Endothelial cell of umbilical vein (primary cell): ENCODE results near the gene BCAN. TPM values are rescaled to one million over a fixed set of nuclear protein-coding genes. Genes with fewer than 3 reads are reported as not detected.

Source experiments
- BruUV-seq: library from RNA; stranded (reverse); fragments of 400-500 nt; replicated peaks from 2 replicates; lab custom pipeline; 2021; lab: Mats Ljungman, UMichigan
- CTCF ChIA-PET: fragments of 300-600, 350-600 bp; sonication (Branson Sonifier 250); formaldehyde crosslinking; loops from one replicate; lab custom pipeline; 2021; ENCODE audit warnings: antibody characterized with exemption, inconsistent platforms; lab: Charles Lee
- POLR2A ChIA-PET: fragments of 300-600, 350-600 bp; sonication (Branson Sonifier 250); formaldehyde crosslinking; loops from one replicate; lab custom pipeline; 2021; ENCODE audit warnings: antibody characterized with exemption, inconsistent platforms; lab: Charles Lee
- DNase-seq: peaks from one replicate; pipeline ENCODE4 v3.0.0-alpha.2; 2011; ENCODE audit warnings: low read depth, low spot score
- FAIRE-seq: peaks from 2 replicates; lab custom pipeline; 2011; peaks lifted over from hg19 to GRCh38; lab: Jason Lieb, UNC
- H2AFZ ChIP-seq: 2 replicates; pipeline ENCODE4 v1.6.0; 2012; ENCODE audit warnings: low read depth, low read length, control low read depth, inconsistent platforms
- H3K27ac ChIP-seq: 2 replicates; pipeline ENCODE4 v1.5.1; 2011; ENCODE audit warnings: low read depth, mild to moderate bottlenecking, control low read depth, low read length, moderate library complexity; ENCODE audit not compliant: insufficient read depth
- H3K27me3 ChIP-seq, 2 experiments: 2 replicates each; pipeline versions ENCODE4 v1.6.0 to v1.6.1; 2011; ENCODE audit warnings: low read length in 2 of 2, mixed read lengths in 1 of 2; ENCODE audit not compliant: control insufficient read depth in 2 of 2, insufficient read depth in 2 of 2
- H3K36me3 ChIP-seq, 2 experiments: 2 replicates in 1 of 2; 3 replicates in 1 of 2; pipeline ENCODE4 v1.5.1; 2011; ENCODE audit warnings: low read length in 2 of 2, mild to moderate bottlenecking in 1 of 2, moderate library complexity in 1 of 2; ENCODE audit not compliant: control insufficient read depth in 2 of 2, insufficient read depth in 2 of 2; ENCODE audit errors: extremely low read depth in 1 of 2
- H3K4me1 ChIP-seq: 3 replicates; pipeline ENCODE4 v1.5.1; 2011; ENCODE audit warnings: mild to moderate bottlenecking, low read length; ENCODE audit not compliant: control insufficient read depth, insufficient read depth; ENCODE audit errors: extremely low read depth
- H3K4me2 ChIP-seq: 2 replicates; pipeline ENCODE4 v1.6.1; 2011; ENCODE audit warnings: low read length, control low read depth, mixed read lengths; ENCODE audit not compliant: insufficient read depth
- H3K4me3 ChIP-seq, 3 experiments: fragments of 200-600 bp in 1 of 3; sonication (generic), shearing (Covaris generic) in 1 of 3; replicated peaks in 1 of 3; 2 replicates each; pipeline ENCODE4 v1.5.1; 2011 to 2016; ENCODE audit warnings: control low read depth in 3 of 3, low read length in 3 of 3, mild to moderate bottlenecking in 2 of 3, inconsistent platforms in 1 of 3, low read depth in 1 of 3, moderate library complexity in 1 of 3; ENCODE audit not compliant: insufficient read depth in 1 of 3
- H3K79me2 ChIP-seq: 2 replicates; pipeline ENCODE4 v1.6.0; 2012; ENCODE audit warnings: low read length, inconsistent platforms; ENCODE audit not compliant: control insufficient read depth, insufficient read depth
- H3K9ac ChIP-seq: replicated peaks from 2 replicates; pipeline ENCODE3; 2011; ENCODE audit warnings: low read length, control low read depth; ENCODE audit not compliant: insufficient read depth; ENCODE audit errors: extremely low read depth
- H3K9me1 ChIP-seq: replicated peaks from 3 replicates; pipeline ENCODE4 v1.6.0; 2011; ENCODE audit warnings: mild to moderate bottlenecking, low read length; ENCODE audit not compliant: control insufficient read depth, insufficient read depth; ENCODE audit errors: extremely low read depth
- H3K9me3 ChIP-seq: replicated peaks from 2 replicates; pipeline ENCODE4 v1.5.1; 2012; ENCODE audit warnings: low read length, inconsistent platforms; ENCODE audit not compliant: control insufficient read depth, insufficient read depth
- H4K20me1 ChIP-seq: replicated peaks from 2 replicates; pipeline ENCODE3; 2011; ENCODE audit warnings: mild to moderate bottlenecking, low read length; ENCODE audit not compliant: control insufficient read depth, insufficient read depth; ENCODE audit errors: extremely low read depth
- CTCF ChIP-seq, 2 donors: IDR thresholded peaks; 1 replicate in 1 of 2; 2 replicates in 1 of 2; pipeline ENCODE4 v1.5.1; 2011; ENCODE audit warnings: low read length in 2 of 2, mild to moderate bottlenecking in 2 of 2, moderate library complexity in 2 of 2, control low read depth in 1 of 2, inconsistent platforms in 1 of 2, low read depth in 1 of 2; ENCODE audit not compliant: insufficient read depth in 1 of 2; ENCODE audit errors: extremely low read depth in 1 of 2
- EZH2 ChIP-seq: IDR thresholded peaks from 2 replicates; pipeline ENCODE4 v1.6.1; 2012; ENCODE audit warnings: borderline replicate concordance, low read depth, mild to moderate bottlenecking, moderate library complexity, low read length, inconsistent platforms; ENCODE audit not compliant: severe bottlenecking
- FOS ChIP-seq: IDR thresholded peaks from 2 replicates; pipeline ENCODE4 v1.6.1; 2011; ENCODE audit warnings: mild to moderate bottlenecking, low read length, moderate library complexity, borderline replicate concordance; ENCODE audit not compliant: insufficient read depth
- GATA2 ChIP-seq: IDR thresholded peaks from 2 replicates; pipeline ENCODE4 v1.7.0; 2011; ENCODE audit warnings: low read depth, mild to moderate bottlenecking, moderate library complexity, mixed read lengths, low read length; ENCODE audit not compliant: insufficient read length, insufficient read depth
- JUN ChIP-seq: IDR thresholded peaks from 2 replicates; pipeline ENCODE4 v1.6.1; 2011; ENCODE audit warnings: borderline replicate concordance, low read depth; ENCODE audit not compliant: insufficient read length, insufficient read depth
- MAX ChIP-seq: IDR thresholded peaks from 2 replicates; pipeline ENCODE4 v1.6.1; 2011; ENCODE audit not compliant: insufficient read depth, insufficient read length
- MYC ChIP-seq: IDR thresholded peaks from one replicate; pipeline ENCODE4 v1.6.1; 2011; ENCODE audit warnings: mild to moderate bottlenecking, low read depth, low read length
- POLR2A ChIP-seq: IDR thresholded peaks from 2 replicates; pipeline ENCODE4 v1.6.1; 2012; ENCODE audit warnings: low read depth, mild to moderate bottlenecking, control low read depth, low read length
- POLR2AphosphoS5 ChIP-seq: IDR thresholded peaks from 2 replicates; pipeline ENCODE4 v1.6.1; 2012; ENCODE audit warnings: low read depth, mild to moderate bottlenecking, control low read depth, low read length, moderate library complexity; ENCODE audit not compliant: insufficient read depth
- dilution Hi-C: fragments of 300-500 bp; cut with MboI; formaldehyde crosslinking; loops from one replicate; pipeline ENCODE4 v1.15.0; 2019; ENCODE audit warnings: low sequenced_read_pairs; ENCODE audit not compliant: extremely low pct_ligation_motif_present
- intact Hi-C: fragments of 100-400 bp; cut with micrococcal nuclease; formaldehyde crosslinking; loops from one replicate; pipeline ENCODE4 v1.10.0; 2022
- polyA plus RNA-seq, 4 experiments: library from polyadenylated mRNA; depleted of rRNA in 3 of 4; stranded (reverse) in 3 of 4; unstranded in 1 of 4; fragments of >200 nt; gene quantifications; 2 replicates each; pipeline versions ENCODE4 v1.2.1 to v1.2.3, GENCODE V29; 2011 to 2012; ENCODE audit warnings: missing spikeins in 1 of 4
- total RNA-seq: library from RNA; stranded (reverse); gene quantifications from 2 replicates; pipeline ENCODE4 v1.2.3, GENCODE V29; 2021

BCAN gene
- total and polyA plus RNA-seq, 2 donors (not counting 3 experiments of a cell fraction or from before 2014, with no cell fraction given), result 0.15 TPM; not detected in 1

- peaks cover 3% of the 10 kb centered on the region for H3K79me2 ChIP-seq
- POLR2A ChIA-PET, result no interaction called here
- H3K9me3 ChIP-seq, result no peaks in the 10 kb centered on the region
- H3K27me3 ChIP-seq, result peaks cover 15 to 20% of the 10 kb centered on the region in 2 experiments
- H3K4me1 ChIP-seq, result peaks cover 7% of the 10 kb centered on the region
- H2AFZ ChIP-seq, result no peak overlapping the region
- DNase-seq, result no peak
- H4K20me1 ChIP-seq, result no peaks in the 10 kb centered on the region
- H3K4me2 ChIP-seq, result no peak overlapping the region
- H3K4me3 ChIP-seq, result no peak overlapping the region
- CTCF ChIA-PET, result interaction anchor here (0.7 to 16.7 kb wide), 14 partner anchors 12 to 245 kb away, joined by 3 to 453 read pairs (median 3); partner anchors contain the start of genes CRABP2, ISG20L2 and METTL25B
- no peak overlapping the region for H3K27ac ChIP-seq
- dilution Hi-C loops (no loop called here), intact Hi-C loops (no loop called here)
- BruUV-seq, result no TSS peak
- no peaks in the 10 kb centered on the region for H3K36me3 ChIP-seq
- no peak overlapping the region for H3K9ac ChIP-seq
- no peaks in the 10 kb centered on the region for H3K9me1 ChIP-seq
- TF ChIP-seq FOS, result no peak
- peak in 1 of 2 donors; percentile 29 for TF ChIP-seq CTCF (IDR thresholded peaks at IDR 0.05; ENCODE audit: extremely low read depth in 1 of 2, insufficient read depth in 1 of 2, low read depth in 1 of 2, low read length in 2 of 2)
- FAIRE-seq, result no peak
These were observed 40.4 kb downstream of the BCAN start for GRCh38 chr1:156682166-156682890.

GRCh38 chr1:156684227-156684782, 42.4 kb downstream of the BCAN start:
- FAIRE-seq, result no peak

More at GRCh38 chr1:156684227-156684782, 42.4 kb downstream of the BCAN start:
- H3K4me3 ChIP-seq, result no peak overlapping the region
- no peaks in the 10 kb centered on the region for H3K79me2 ChIP-seq
- no TSS peak for BruUV-seq
- H2AFZ ChIP-seq, result no peak overlapping the region
- no peaks in the 10 kb centered on the region for H3K36me3 ChIP-seq
- DNase-seq, result no peak
- no peak overlapping the region for H3K27ac ChIP-seq
- CTCF ChIA-PET, result interaction anchor here (0.7 to 16.7 kb wide), 9 partner anchors 11 to 243 kb away, joined by 3 to 453 read pairs (median 3); partner anchors contain the start of genes BCAN, CRABP2, ISG20L2 and METTL25B
- H3K9ac ChIP-seq, result no peak overlapping the region
- H3K9me3 ChIP-seq, result no peaks in the 10 kb centered on the region
- H3K9me1 ChIP-seq, result no peaks in the 10 kb centered on the region
- dilution Hi-C loops (no loop called here), intact Hi-C loops (no loop called here)
- H4K20me1 ChIP-seq, result no peaks in the 10 kb centered on the region
- TF ChIP-seq POLR2AphosphoS5, result no peak
- TF ChIP-seq FOS, result no peak
- TF ChIP-seq MYC, result no peak
- no peak for TF ChIP-seq MAX
- TF ChIP-seq JUN, result no peak
- TF ChIP-seq POLR2A, result no peak
- no peak for TF ChIP-seq GATA2
- no peak for TF ChIP-seq EZH2
- no peak for TF ChIP-seq CTCF (IDR thresholded peaks at IDR 0.05; ENCODE audit: extremely low read depth in 1 of 2, insufficient read depth in 1 of 2, low read depth in 1 of 2, low read length in 2 of 2)
- H3K4me1 ChIP-seq, result no peaks in the 10 kb centered on the region
- no peak overlapping the region for H3K4me2 ChIP-seq
- H3K27me3 ChIP-seq, result peaks cover 15 to 20% of the 10 kb centered on the region in 2 experiments
- POLR2A ChIA-PET, result no interaction called here
